SK-N-SH (cell line): ENCODE measurements around the gene MANBA. TPM values are rescaled to one million over a fixed set of nuclear protein-coding genes. Genes with fewer than 3 reads are reported as not detected.

ENCODE experiments used
- CTCF ChIA-PET: fragments of 300-600, 350-600 bp; formaldehyde crosslinking; extraction: SDS; loops from one replicate; lab custom pipeline; 2021; lab: Yijun Ruan, JAX
- POLR2A ChIA-PET: fragments of 350-600 bp; sonication (Branson Sonifier 250); formaldehyde crosslinking; extraction: SDS; loops from one replicate; lab custom pipeline; 2020; ENCODE audit warnings: antibody characterized with exemption, inconsistent platforms; lab: Yijun Ruan, JAX
- DNase-seq: peaks from one replicate; pipeline ENCODE4 v3.0.0; 2012
- H2AFZ ChIP-seq: fragments of 200-600 bp; sonication (generic); 2 replicates; pipeline ENCODE4 v1.8.1; 2016; ENCODE audit warnings: antibody characterized with exemption, mild to moderate bottlenecking, low read depth
- H3F3A ChIP-seq: fragments of 200-600 bp; sonication (generic); replicated peaks from 2 replicates; pipeline ENCODE3; 2016; ENCODE audit warnings: antibody characterized with exemption, mild to moderate bottlenecking; ENCODE audit not compliant: insufficient read depth
- H3K27ac ChIP-seq, 2 experiments: fragments of 200-500 bp in 1 of 2; fragments of 200-600 bp in 1 of 2; sonication (Bioruptor generic) in 1 of 2; sonication (generic), shearing (Covaris generic) in 1 of 2; 2 replicates each; pipeline versions ENCODE4 v1.5.1 to v1.6.1; 2014 to 2016; ENCODE audit warnings: low read depth in 2 of 2, inconsistent platforms in 1 of 2, low read length in 1 of 2, mild to moderate bottlenecking in 1 of 2, mixed read lengths in 1 of 2
- H3K27me3 ChIP-seq: fragments of 200-600 bp; sonication (generic), shearing (Covaris generic); 2 replicates; pipeline ENCODE4 v1.6.1; 2016; ENCODE audit warnings: mixed run types; ENCODE audit not compliant: insufficient read depth
- H3K36me3 ChIP-seq, 2 experiments: fragments of 200-500 bp in 1 of 2; fragments of 200-600 bp in 1 of 2; sonication (Bioruptor generic) in 1 of 2; sonication (generic) in 1 of 2; replicated peaks in 1 of 2; 2 replicates each; pipeline versions ENCODE3 to v1.5.1; 2014 to 2016; ENCODE audit warnings: low read length in 1 of 2, mild to moderate bottlenecking in 1 of 2; ENCODE audit not compliant: insufficient read depth in 2 of 2, control insufficient read depth in 1 of 2
- H3K4me1 ChIP-seq, 2 experiments: fragments of 200-500 bp in 1 of 2; fragments of 200-600 bp in 1 of 2; sonication (Bioruptor generic) in 1 of 2; sonication (generic), shearing (Covaris generic) in 1 of 2; 2 replicates each; pipeline versions ENCODE4 v1.5.1 to v1.6.1; 2014 to 2016; ENCODE audit warnings: low read depth in 1 of 2, low read length in 1 of 2, mixed run types in 1 of 2; ENCODE audit not compliant: insufficient read depth in 2 of 2, control insufficient read depth in 1 of 2
- H3K4me2 ChIP-seq: fragments of 200-600 bp; sonication (generic), shearing (Covaris generic); 2 replicates; pipeline ENCODE4 v1.6.1; 2017; ENCODE audit warnings: mixed run types
- H3K4me3 ChIP-seq, 2 experiments: fragments of 200-500 bp in 1 of 2; fragments of 200-600 bp in 1 of 2; sonication (Bioruptor generic) in 1 of 2; sonication (generic), shearing (Covaris generic) in 1 of 2; 2 replicates each; pipeline versions ENCODE4 v1.5.1 to v1.8.1; 2014 to 2016; ENCODE audit warnings: low read depth in 2 of 2, inconsistent platforms in 1 of 2, low read length in 1 of 2, mild to moderate bottlenecking in 1 of 2, mixed read lengths in 1 of 2, moderate library complexity in 1 of 2
- H3K79me2 ChIP-seq: fragments of 200-600 bp; sonication (generic); 2 replicates; pipeline ENCODE4 v1.8.1; 2017; ENCODE audit warnings: mild to moderate bottlenecking; ENCODE audit not compliant: insufficient read depth
- H3K9ac ChIP-seq: fragments of 200-600 bp; sonication (generic); 2 replicates; pipeline ENCODE4 v1.6.1; 2017; ENCODE audit warnings: mixed run types
- H3K9me2 ChIP-seq: fragments of 200-600 bp; sonication (generic); 2 replicates; pipeline ENCODE4 v1.6.1; 2017; ENCODE audit warnings: mixed run types
- H3K9me3 ChIP-seq: fragments of 200-600 bp; sonication (generic); 2 replicates; pipeline ENCODE4 v1.6.1; 2017; ENCODE audit warnings: mixed run types, mild to moderate bottlenecking, moderate library complexity
- H4K20me1 ChIP-seq: fragments of 200-600 bp; sonication (generic); 2 replicates; pipeline ENCODE4 v1.6.1; 2017; ENCODE audit warnings: mild to moderate bottlenecking, mixed run types; ENCODE audit not compliant: insufficient read depth
- CHD2 ChIP-seq: fragments of 150-350 bp; IDR thresholded peaks from 2 replicates; pipeline ENCODE4 v1.6.1; 2018; ENCODE audit warnings: low read length; ENCODE audit not compliant: partially characterized antibody
- ELF1 ChIP-seq: IDR thresholded peaks from 2 replicates; pipeline ENCODE4 v1.4.0; 2012
- EP300 ChIP-seq, 2 experiments: IDR thresholded peaks; 2 replicates each; pipeline versions ENCODE4 v1.4.0 to v1.6.1; 2012; ENCODE audit warnings: borderline replicate concordance in 1 of 2, low read depth in 1 of 2, low read length in 1 of 2
- FOSL2 ChIP-seq: IDR thresholded peaks from 2 replicates; pipeline ENCODE4 v1.4.0; 2012; ENCODE audit warnings: low read depth, mild to moderate bottlenecking, moderate library complexity, borderline replicate concordance
- FOXJ3 ChIP-seq: sonication (generic); formaldehyde crosslinking; IDR thresholded peaks from 2 replicates; pipeline ENCODE4 v1.5.1; 2020; ENCODE audit warnings: mild to moderate bottlenecking, missing genetic modification reagents
- FOXM1 ChIP-seq: IDR thresholded peaks from 2 replicates; pipeline ENCODE4 v1.4.0; 2012; ENCODE audit warnings: low read depth, mild to moderate bottlenecking
- GABPA ChIP-seq: IDR thresholded peaks from 2 replicates; pipeline ENCODE4 v1.4.0; 2012; ENCODE audit warnings: low read depth, mild to moderate bottlenecking
- IRF3 ChIP-seq: fragments of 150-350 bp; IDR thresholded peaks from 2 replicates; pipeline ENCODE4 v1.6.1; 2016; ENCODE audit warnings: mild to moderate bottlenecking, low read depth, low read length
- MAX ChIP-seq: IDR thresholded peaks from 2 replicates; pipeline ENCODE4 v1.4.0; 2012; ENCODE audit warnings: low read depth
- MXI1 ChIP-seq: IDR thresholded peaks from 2 replicates; pipeline ENCODE4 v1.6.1; 2012; ENCODE audit warnings: mild to moderate bottlenecking, low read depth, low read length, improper control_type of control experiment
- NFIC ChIP-seq: IDR thresholded peaks from 2 replicates; pipeline ENCODE4 v1.4.0; 2012; ENCODE audit warnings: borderline replicate concordance
- PBX3 ChIP-seq: IDR thresholded peaks from 2 replicates; pipeline ENCODE4; 2012
- RAD21 ChIP-seq: IDR thresholded peaks from 2 replicates; pipeline ENCODE4 v1.6.1; 2012; ENCODE audit warnings: mild to moderate bottlenecking, low read length
- RXRA ChIP-seq: IDR thresholded peaks from 2 replicates; pipeline ENCODE4 v1.4.0; 2012; ENCODE audit warnings: low read depth, mild to moderate bottlenecking, borderline replicate concordance
- SIN3A ChIP-seq: IDR thresholded peaks from 2 replicates; pipeline ENCODE4 v1.6.1; 2012; ENCODE audit warnings: low read depth, mild to moderate bottlenecking, low read length, moderate library complexity, borderline replicate concordance
- SMC3 ChIP-seq: IDR thresholded peaks from 2 replicates; pipeline ENCODE4 v1.6.1; 2012; ENCODE audit warnings: low read depth, low read length, improper control_type of control experiment
- TAF1 ChIP-seq: IDR thresholded peaks from 2 replicates; pipeline ENCODE4 v1.6.1; 2012; ENCODE audit warnings: low read depth, mild to moderate bottlenecking, low read length, moderate library complexity, borderline replicate concordance
- TCF12 ChIP-seq: IDR thresholded peaks from 2 replicates; pipeline ENCODE4 v1.4.0; 2012
- USF2 ChIP-seq: fragments of 150-350 bp; IDR thresholded peaks from 2 replicates; pipeline ENCODE4 v1.6.1; 2017; ENCODE audit warnings: antibody characterized with exemption, low read length, low read depth, borderline replicate concordance
- WGBS: methylation state at CpG from one replicate; pipeline ENCODE4 v1.1.6; 2017; ENCODE audit warnings: low lambda C conversion rate; 5-methylcytosine and 5-hydroxymethylcytosine counted together
- polyA plus RNA-seq, 3 experiments: library from polyadenylated mRNA; depleted of rRNA; stranded (reverse); fragments of >200 nt; gene quantifications; 2 replicates each; pipeline ENCODE4 v1.2.3, GENCODE V29; 2012

The MANBA gene
- polyA plus RNA-seq, 1 of the 3 experiments (the other 2 are of a cell fraction), result 13.4 TPM

GRCh38 chr4:102598762-102599374 lies 161.9 kb downstream of the MANBA start:
- Histone ChIP-seq H3K4me3 (no peak overlapping the region), H3K9me2 (no peaks in the 10 kb centered on the region), H4K20me1 (no peaks in the 10 kb centered on the region), H3K9me3 (no peaks in the 10 kb centered on the region), H3K4me2 (no peak overlapping the region), H2AFZ (no peak overlapping the region), H3K79me2 (no peaks in the 10 kb centered on the region), H3K36me3 (peaks cover 48 to 71% of the 10 kb centered on the region in 2 experiments), H3K9ac (no peak overlapping the region), H3F3A (no peaks in the 10 kb centered on the region), H3K4me1 (no peaks in the 10 kb centered on the region), H3K27ac (no peak overlapping the region; a peak in 1 of 4 replicates), H3K27me3 (no peaks in the 10 kb centered on the region)
- CTCF ChIA-PET, result interaction anchor here (1.2 kb wide), 1 partner anchor 21 kb away, joined by 3 read pairs; no protein-coding TSS in a partner anchor
- POLR2A ChIA-PET, result no interaction called here
- no peak for DNase-seq
- TF ChIP-seq FOXJ3 (CRISPR knock-in tag) (no peak), ELF1 (no peak), MXI1 (no peak), RAD21 (no peak), TAF1 (no peak), SMC3 (no peak), MAX (no peak), FOXM1 (no peak), PBX3 (no peak), TCF12 (no peak), GABPA (no peak), FOSL2 (no peak), IRF3 (no peak), CHD2 (no peak), RXRA (no peak), SIN3A (no peak), USF2 (no peak), EP300 (IDR thresholded peaks at IDR 0.05; ENCODE audit: borderline replicate concordance in 1 of 2, low read depth in 1 of 2, low read length in 1 of 2) (no peak), NFIC (no peak)
- 78% methylated on average over 6 of the region's 6 CpGs for WGBS
